AG04449 (cell line): ENCODE measurements around the gene TFDP2.
"Not testable (repeated sequence)": the region's sequence is repeated elsewhere in the genome, so short reads cannot be mapped to it uniquely, and the experiment has no call there.

ENCODE experiments used
- CTCF ChIA-PET: fragments of 350-600 bp; formaldehyde crosslinking; extraction: SDS; loops from one replicate; lab custom pipeline; 2021; ENCODE audit warnings: antibody characterized with exemption; lab: Yijun Ruan, JAX
- POLR2A ChIA-PET: fragments of 400-600, 350-600 bp; formaldehyde crosslinking; extraction: SDS; loops from one replicate; lab custom pipeline; 2020; ENCODE audit warnings: antibody characterized with exemption, inconsistent platforms; lab: Yijun Ruan, JAX
- DNase-seq: peaks from one replicate; pipeline ENCODE4 v3.0.0-alpha.2; 2010; ENCODE audit warnings: low read depth, low spot score
- H3K4me3 ChIP-seq: 2 replicates; pipeline ENCODE4 v1.5.1; 2011; ENCODE audit warnings: low read depth, mild to moderate bottlenecking, control low read depth, low read length
- CTCF ChIP-seq: IDR thresholded peaks from one replicate; pipeline ENCODE4 v1.5.1; 2011; ENCODE audit warnings: mild to moderate bottlenecking, moderate library complexity, low read length, control low read depth, inconsistent platforms; ENCODE audit not compliant: insufficient read depth; ENCODE audit errors: missing control alignments

Gene TFDP2

GRCh38 chr3:141930801-141931200 is 218.5 kb downstream of the TFDP2 start:
- no peak overlapping the region for H3K4me3 ChIP-seq
- no peak for DNase-seq
- CTCF ChIA-PET: no interaction called here
- POLR2A ChIA-PET: no interaction called here
- TF ChIP-seq CTCF: no peak

GRCh38 chr3:141929341-141929995 is 219.9 kb downstream of the TFDP2 start:
- CTCF ChIA-PET: no interaction called here
- no peak overlapping the region for H3K4me3 ChIP-seq
- POLR2A ChIA-PET: no interaction called here
- DNase-seq: no peak
- TF ChIP-seq CTCF: no peak

DNA sequence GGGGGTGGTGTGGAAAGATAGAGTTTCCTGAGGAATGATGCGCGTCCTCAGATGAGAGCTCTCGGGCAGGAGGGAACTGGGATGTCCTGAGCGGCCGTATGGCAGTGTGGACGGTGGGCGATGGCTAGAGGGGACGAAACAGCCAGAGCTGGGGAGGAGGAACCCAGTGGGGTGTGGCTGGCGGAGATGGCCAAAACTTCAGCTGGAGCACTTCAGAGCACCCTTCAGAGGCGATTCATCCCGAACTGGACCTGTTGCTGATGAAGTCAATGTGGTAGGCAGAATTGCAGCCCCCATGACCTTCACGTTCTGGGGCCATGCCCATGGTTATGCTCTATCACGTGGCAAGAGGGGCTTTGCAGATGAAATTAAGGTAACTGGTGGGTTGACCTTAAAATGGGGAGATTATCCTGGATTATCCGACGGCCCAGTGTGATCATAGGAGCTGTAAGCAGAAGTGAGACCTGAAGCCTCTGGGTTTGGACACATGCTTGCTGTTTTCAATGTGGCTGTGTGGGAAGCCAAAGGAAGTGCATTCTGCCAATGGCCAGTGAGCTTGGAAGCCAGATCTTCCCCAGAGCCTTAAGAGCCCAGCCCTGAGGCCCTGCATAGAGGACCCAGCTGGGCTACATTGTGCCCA is 220.6 kb downstream of the TFDP2 start:
- POLR2A ChIA-PET: no interaction called here

DNA sequence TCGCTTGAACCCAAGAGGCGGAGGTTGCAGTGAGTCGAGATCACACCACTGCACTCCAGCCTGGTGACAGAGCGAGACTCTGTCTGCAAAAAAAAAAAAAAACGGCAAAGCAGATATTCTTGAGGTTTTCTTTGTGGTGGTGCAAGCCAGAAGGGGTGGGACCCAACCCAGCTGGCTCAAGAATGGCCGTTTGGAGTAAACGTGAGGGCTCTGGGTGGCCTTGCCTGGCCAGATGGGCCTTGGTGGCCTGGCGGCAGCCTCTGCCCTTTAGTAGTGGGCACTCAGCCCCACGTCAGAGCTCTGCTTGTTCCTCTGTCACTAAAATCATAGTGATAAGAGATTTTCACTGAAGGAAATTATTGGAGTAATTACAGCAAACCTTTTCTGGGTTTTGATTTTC is 222.4 kb downstream of the TFDP2 start:
- ChIA-PET CTCF (interaction anchor here (1.4 to 5.6 kb wide), 2 partner anchors 9 to 13 kb away, joined by 4 to 28 read pairs; no protein-coding TSS in a partner anchor), POLR2A (interaction anchor here (0.6 kb wide), 1 partner anchor 46 kb away, joined by 3 read pairs; no protein-coding TSS in a partner anchor)
- no peak for DNase-seq
- no peak overlapping the region for H3K4me3 ChIP-seq
- no peak for TF ChIP-seq CTCF

More for the DNA sequence above, 220.6 kb downstream of the TFDP2 start:
- CTCF ChIA-PET: no interaction called here
- DNase-seq: no peak
- H3K4me3 ChIP-seq: no peak overlapping the region
- TF ChIP-seq CTCF: no peak

- CTCF ChIA-PET: interaction anchor here (5.6 kb wide), 1 partner anchor 12 kb away, joined by 28 read pairs; no protein-coding TSS in a partner anchor
- H3K4me3 ChIP-seq, DNase-seq, POLR2A ChIA-PET: not testable (repeated sequence)
These were observed 223.7 kb downstream of the TFDP2 start for GRCh38 chr3:141925677-141926076.

GRCh38 chr3:141921316-141921715 is 228.0 kb downstream of the TFDP2 start:
- ChIA-PET CTCF (no interaction called here), POLR2A (no interaction called here)
- no peak for DNase-seq
- H3K4me3 ChIP-seq: no peak overlapping the region
- TF ChIP-seq CTCF: no peak
